HG03378 (cell line): ENCODE measurements around the gene C6orf47.
A peak's percentile ranks its signal among the peaks of the same experiment; 100 is the strongest.

Experiments used
- ATAC-seq: cut with Tn5 transposase; IDR thresholded peaks from one replicate; pipeline ENCODE4 v1.9.1; 2021; ENCODE audit warnings: mild to moderate bottlenecking, moderate library complexity; ENCODE audit not compliant: unreplicated experiment

The C6orf47 gene

DNA sequence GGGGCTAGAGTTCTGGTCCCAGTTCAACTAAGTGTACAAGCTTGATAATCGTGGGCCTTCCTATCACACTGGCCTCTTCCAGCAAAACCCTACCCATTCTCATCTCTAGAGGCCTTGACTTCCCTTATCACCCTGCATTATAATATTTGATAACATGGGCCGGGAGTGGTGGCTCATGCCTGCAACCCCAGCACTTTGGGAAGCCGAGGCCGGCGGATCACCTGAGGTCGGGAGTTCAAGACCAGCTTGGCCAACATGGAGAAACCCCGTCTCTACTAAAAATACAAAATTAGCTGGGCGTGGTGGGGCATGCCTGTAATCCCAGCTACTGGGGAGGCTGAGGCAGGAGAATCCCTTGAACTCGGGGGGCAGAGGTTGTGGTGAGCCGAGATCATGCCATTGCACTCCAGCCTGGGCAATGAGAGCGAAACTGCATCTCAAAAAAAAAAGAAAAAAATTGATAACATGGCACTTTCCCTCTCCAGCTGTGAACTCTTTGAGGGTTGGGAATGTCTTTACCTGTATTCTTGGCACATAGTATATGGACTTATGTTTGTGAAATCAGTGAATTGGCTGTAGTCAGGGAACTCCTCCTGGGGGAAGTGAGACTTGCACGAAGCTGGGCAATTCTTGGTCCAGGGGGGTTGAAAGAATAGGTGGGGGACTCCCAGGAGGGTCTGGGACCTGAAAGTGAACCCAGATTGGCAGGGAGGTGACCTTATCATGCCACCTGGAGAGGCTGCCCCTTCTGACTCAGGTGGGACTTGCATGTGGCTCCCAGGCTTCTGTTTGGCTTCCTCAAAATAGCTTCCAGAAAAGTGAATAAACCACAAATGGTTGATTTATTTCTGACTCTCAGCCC lies 915 bp upstream of the C6orf47 start:
- ATAC-seq = no peak

DNA sequence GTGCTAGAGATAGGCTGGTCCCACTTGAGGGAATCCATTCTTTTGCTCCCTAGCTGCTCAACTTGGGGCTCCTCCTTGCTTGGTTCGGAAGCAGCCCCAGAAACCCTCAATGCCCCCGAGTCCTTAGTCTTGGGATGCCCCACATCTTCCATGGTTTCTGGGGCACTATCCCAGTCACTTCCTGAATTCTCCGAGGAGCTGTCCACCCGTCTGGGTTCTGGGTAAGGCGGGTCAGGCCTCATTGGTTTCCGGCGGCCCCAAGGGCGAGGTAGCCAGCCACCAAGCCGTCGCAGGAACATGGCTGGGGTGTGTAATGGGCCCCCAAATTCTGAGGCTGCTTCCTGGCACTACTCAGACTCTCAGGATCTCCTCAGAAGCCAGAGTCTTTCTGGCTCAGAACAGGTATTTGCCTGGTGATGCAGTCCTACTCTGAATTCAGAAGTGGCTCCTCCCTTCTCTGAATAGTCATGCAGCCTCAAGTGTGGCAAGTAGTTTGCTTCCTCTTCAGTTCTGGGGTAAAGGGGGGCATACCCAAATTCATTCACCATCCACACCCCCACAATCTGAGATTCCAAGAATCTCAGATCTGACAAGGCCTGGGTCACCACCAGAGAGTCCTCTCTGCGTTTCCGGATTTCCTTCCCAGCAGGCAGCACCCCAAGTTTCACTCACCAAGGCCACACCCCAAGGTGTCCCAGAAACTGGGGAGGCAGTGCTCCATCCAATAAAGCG lies 763 bp downstream of the C6orf47 start:
- no peak for ATAC-seq

DNA sequence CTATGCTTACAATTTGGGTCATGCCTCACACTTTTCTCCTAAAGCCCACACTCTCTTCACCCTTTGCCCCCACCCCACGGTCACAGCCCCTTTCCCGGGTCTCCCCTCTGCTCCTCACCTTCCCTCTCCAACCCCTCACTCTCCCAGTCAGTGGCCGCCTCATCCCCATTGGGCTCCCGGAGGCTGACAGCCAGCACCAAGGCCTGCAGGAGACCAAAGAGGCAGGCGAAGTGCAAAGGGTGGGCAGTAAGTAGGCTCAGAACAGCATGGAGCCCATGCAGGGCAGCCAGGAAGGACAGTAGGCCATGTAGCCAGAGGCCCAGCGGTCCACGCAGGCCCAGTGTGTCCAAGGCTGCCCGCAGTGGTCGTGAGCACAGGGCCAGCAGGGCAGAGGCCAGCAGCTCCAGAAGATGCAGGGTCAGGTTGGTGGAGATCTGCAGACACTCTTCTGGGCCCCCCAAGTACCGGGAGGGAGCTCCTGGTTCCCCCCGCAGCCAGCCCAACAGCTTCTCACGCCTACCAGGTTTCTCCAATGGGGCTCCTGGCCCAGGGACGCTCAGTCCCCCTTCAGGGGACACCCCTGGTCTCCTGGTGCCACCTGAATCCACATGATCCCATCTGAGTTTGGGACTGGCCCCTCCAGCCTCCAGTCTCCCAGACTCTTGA lies 1.5 kb downstream of the C6orf47 start:
- ATAC-seq = no peak

DNA sequence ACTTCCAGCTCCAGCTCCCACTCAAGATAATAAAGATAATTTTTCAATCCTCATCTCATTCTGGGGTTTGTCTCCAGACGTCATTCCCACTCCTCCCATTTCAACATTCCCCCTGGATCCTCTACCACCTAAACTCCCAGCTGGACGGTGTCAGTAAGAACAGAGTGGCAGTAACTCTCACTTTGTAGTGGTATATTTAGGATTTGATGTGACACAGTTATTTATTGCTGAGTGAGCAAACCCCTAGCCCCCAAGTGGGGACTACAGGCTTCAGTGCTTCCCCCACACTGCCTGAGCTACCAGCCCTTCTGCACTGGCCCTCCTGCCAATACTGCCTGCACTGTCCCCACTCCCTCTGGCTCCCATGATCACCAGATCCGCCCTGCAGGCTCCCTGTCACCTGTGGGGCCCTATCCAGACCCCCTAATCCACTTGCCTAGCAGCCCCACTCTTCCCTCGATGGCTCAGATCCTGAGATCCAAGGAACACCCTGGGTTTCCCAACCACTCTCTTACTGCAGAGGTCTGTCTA lies 2.4 kb downstream of the C6orf47 start:
- ATAC-seq = no peak

- ATAC-seq = no peak
Observed at GRCh38 chr6:31657406-31658157, 3.0 kb downstream of the C6orf47 start.

GRCh38 chr6:31655349-31656237 lies 5.0 kb downstream of the C6orf47 start, which contains the start of gene APOM:
APOM (plus strand) TSS chr6:31655894; CDS start chr6:31655967, 73 bp downstream.
- no peak for ATAC-seq

DNA sequence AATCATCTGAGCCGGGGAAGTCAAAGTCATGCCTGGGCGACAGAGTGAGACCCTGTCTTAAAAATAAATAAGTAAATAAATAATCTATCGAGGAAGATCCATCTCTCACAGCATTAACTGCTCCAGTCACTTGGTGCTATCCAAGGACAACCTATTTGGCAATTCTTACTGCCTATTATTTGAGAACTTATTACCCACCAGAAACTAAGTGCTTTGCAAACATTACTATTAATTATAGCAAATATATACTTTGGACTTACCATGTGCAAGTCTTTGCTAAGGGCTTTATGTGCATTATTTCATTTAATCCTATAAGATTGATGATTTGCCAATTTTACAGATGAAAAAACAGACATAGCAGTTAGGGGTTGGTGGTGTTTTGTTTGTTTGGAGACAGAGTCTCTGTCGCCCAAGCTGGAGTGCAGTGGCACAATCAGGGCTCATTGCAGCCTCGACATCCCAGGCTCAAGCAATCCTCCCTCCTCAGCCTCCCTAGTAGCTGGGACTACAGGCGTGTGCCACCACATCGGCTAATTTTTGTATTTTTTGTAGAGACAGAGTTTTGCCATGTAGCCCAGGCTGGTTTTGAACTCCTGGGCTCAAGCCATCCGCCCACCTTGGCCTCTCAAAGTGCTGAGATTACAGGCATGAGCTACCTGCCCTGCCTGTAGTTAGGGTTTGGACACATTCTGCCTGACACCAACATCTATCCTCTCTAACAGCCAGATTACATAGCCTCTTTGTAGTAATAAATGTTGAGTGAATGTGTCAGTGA lies 5.8 kb downstream of the C6orf47 start:
- no peak for ATAC-seq

DNA sequence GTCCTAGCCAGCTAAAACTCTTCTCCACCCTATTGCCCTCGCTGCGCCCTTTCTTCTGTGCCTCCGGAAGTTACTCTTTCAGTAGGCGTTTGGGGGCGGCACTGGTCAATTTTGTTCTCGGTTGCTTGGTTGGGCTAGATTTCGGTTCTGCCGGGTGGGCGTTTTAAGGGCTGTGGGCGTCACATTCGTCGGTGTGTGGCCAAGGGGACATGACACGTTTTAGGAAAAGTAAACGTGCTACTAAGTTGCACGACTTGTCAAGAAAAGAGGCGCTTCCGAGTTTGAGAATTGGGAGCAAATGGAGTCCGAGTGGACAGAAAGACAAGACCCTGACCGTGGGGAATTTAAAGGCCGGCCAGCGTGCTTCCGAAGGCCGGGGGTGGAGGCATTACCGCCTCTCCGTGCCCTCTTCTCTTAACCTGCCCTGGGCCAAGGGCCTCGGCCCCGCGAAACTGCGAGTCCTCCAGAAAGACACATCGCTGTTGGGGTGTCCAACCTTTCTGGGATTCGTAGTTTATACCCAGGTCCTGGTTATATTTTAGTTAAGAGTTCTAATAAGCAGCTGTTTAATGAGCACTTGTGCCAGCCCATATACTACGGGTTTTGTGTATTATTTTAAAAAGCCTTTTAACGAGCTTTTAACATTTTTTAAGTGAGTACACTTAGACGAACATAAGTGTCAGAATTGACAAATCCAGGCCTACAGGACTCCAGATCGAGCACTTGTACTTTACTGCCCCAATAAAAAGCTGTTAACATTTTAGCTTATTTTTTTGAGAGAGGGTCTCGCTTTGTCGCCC lies 7.5 kb downstream of the C6orf47 start:
- peak; percentile 50 for ATAC-seq

- ATAC-seq = peak; percentile 37
Observed at GRCh38 chr6:31651602-31652191, 8.9 kb downstream of the C6orf47 start.

GRCh38 chr6:31645325-31645724 lies 15.3 kb downstream of the C6orf47 start:
- no peak for ATAC-seq

DNA sequence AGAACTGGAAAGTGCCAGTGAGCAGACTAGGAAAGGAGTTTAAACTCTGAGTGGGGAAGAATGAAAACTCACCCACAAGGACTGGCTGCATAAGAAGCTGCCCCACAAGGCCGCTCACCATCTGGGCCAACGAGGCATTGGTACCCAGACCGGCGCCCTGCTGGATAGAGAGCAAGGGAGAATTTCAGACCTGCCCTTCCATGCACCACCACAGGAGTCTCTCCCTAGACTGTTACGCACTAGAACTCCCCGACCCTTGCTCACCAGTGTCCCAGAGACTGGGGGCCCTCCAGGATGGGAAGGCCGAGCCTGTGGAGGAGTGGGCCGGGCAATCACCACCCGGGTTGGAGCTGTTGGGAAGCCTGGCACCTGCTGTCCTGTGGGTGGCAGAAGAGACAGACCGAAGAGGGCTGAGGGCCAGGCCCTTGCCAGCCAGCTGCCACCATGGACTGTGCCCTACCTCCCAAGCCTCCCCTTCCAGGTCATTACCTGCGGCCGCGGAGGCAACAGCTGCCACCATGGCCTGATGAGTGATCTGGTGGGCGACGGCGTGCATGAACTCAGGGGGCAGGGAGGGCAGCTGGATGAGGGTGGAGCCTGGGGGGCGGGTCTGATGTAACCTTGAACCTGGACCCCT lies 16.6 kb downstream of the C6orf47 start:
- ATAC-seq = no peak

- ATAC-seq = no peak
Observed at GRCh38 chr6:31642798-31643570, 17.6 kb downstream of the C6orf47 start.

GRCh38 chr6:31641370-31641769 lies 19.2 kb downstream of the C6orf47 start:
- no peak for ATAC-seq

DNA sequence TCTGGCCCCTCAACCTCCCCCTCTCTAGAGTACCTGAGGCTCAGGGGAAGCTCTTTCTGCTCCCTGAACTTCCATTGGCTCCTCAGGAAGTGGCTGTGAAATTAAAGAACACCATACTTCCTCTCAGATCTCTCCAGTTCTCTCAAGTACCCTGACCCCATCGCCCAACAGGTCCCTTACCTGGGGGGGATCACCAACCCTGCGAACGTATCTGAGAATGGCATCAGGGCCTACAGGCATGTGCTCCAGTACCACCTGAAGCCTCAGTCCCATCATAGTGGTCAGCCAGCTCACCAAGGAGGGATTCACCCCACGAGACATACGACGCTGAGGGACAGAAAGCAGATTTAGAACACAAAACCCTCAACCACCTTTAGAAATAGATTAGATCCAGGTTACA lies 20.0 kb downstream of the C6orf47 start:
- ATAC-seq = no peak

- no peak for ATAC-seq
Observed at GRCh38 chr6:31639449-31639861, 21.1 kb downstream of the C6orf47 start.

- no peak for ATAC-seq
Observed at GRCh38 chr6:31639043-31639442, 21.5 kb downstream of the C6orf47 start.
